Measurements from ENCODE around the gene PRR12.

PRR12 gene

DNA sequence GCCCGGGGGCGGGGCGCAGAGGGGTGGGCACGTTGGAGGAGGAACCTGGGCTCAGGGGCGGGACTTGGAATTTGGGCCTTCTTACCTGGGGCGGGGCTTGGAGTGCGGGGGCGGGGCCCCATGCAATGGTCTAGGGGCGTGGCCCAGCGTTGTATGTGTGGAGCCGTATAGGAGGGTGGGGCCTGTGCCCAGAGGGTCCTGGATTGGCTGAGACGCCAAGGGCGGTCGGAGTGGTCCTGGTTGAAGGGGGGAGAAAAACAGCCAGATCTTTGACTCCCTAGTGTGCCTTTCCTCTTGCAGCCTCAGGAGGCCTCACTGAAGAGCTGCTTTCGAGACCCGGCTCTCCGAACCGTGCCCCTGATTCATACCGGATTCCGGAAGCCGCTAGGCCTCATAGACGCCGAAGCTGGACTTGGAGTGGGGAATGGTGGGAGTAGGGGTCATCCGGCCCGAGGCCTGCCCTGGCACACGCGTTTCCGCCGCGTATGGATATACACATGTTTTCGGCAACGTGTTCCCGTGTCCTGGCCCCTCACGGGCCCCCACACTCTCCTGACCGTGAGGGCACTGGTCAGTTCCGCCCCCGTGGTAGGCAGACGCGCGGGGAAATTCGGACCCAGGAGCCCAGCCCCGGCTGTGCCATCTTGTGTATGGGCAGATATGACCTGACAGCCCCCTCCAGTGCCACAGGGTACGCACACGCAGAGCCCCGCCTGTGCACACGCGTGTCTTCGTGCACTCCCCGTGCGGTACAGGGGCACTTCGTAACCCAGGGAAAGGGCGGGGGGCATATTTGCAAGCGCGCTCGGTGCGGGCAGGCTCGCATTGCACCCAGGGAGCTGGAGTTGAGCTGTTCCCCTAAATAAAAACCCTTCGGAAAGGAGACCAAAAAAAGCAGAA, 661 bp upstream of the PRR12 start:
- in situ Hi-C loops (cut with MboI; ENCODE audit: low sequenced_read_pairs), result no loop called here

- in situ Hi-C loops (cut with MboI; ENCODE audit: low sequenced_read_pairs), result no loop called here
These were observed 926 bp downstream of the PRR12 start for GRCh38 chr19:49591731-49592485.

DNA sequence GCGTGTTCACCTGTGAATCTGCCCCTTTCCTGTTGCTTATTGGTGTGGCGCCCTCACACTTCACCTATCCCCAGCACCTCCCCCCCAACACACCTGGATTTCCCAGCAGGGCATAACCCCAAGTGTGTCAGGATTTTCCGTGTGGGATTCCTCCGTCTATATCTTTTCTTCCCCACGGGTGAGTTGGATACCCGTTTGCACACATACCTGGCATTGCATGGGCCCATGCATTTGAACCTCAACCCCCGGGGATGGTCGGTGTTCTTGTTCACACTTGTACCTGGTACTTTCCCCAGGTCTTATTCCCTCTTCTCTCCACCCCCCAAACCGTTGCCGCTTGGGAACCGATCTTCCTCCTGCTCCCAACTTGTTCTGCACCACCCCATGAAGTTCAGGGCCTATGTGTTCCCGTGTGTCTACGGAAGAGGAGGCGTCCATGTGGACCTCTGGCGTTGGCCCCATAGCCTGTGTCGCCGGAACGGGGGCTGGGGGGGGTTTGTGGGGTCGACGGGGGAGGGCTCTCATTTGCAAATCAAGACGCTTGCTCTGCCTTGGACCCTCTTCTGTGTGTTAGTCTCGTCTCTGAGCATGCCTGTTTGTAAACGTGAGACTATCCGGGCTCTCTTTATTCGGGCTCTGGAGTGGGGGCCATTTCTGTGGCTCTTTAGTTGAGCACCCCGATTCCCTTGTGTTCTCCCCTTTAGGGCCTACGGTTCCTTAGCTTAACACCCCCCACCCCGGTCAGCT, 1.7 kb downstream of the PRR12 start:
- in situ Hi-C loops (cut with MboI; ENCODE audit: low sequenced_read_pairs), result no loop called here

- in situ Hi-C loops (cut with MboI; ENCODE audit: low sequenced_read_pairs), result no loop called here
These were observed 2.5 kb downstream of the PRR12 start for GRCh38 chr19:49593233-49594113.

GRCh38 chr19:49594157-49594992, 3.4 kb downstream of the PRR12 start:
- in situ Hi-C loops (cut with MboI; ENCODE audit: low sequenced_read_pairs), result no loop called here

DNA sequence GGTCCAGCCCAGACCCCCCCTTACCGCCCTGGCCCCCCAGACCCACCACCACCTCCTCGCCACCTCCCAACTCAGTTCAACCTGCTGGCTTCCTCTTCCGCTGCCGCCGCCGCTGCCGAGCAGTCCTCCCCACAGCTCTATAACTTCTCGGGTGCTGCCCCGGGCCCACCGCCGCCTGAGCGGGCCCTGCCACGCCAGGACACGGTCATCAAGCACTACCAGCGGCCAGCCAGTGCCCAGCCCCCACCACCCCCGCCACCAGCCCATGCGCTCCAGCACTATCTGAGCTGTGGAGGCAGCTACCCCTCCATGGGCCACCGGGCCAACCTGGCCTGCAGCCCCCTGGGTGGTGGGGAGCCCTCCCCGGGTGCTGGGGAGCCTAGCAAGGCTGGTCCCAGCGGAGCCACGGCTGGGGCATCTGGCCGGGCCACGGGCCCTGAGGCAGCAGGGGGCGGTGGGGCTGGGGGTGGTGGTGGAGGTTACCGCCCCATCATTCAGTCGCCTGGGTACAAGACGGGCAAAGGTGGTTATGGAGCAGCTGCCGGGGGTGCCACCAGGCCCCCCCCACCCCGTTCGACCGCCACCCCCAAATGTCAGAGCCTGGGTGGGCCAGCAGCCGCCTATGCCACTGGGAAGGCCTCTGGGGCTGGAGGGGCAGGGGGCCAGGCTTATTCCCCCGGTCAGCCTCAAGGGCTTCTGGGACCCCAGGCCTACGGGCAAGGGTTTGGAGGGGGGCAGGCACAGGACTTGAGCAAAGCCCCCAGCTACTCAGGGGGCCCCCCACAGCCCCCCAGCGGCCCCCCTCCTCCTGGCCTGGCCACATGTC, 4.2 kb downstream of the PRR12 start:
- in situ Hi-C loops (cut with MboI; ENCODE audit: low sequenced_read_pairs), result no loop called here

DNA sequence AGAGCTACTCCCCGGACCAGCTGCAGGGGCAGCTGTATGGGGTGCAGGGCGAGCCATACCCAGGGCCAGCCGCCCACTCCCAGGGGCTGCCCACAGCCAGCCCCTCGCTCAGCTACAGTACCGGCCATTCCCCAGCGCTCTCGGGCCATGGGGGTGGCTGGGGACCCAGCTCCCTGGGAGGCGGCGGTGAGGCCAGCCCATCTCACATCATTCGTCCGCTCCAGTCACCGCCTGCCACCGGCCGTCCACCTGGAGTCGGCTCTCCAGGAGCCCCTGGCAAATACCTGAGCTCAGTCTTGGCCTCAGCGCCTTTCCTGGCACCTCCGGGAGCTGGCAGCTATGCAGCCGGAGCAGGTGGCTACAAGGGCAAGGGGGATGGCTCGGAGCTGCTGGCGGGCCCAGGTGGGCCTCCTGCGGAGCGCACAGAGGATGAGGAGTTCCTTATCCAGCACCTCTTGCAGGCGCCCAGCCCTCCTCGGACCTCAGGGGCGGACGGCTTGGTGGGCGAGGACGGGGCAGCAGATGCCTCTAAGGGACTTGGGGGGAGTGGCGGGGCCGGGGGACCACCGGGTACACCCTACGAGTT, 4.9 kb downstream of the PRR12 start:
- in situ Hi-C loops (cut with MboI; ENCODE audit: low sequenced_read_pairs), result no loop called here

DNA sequence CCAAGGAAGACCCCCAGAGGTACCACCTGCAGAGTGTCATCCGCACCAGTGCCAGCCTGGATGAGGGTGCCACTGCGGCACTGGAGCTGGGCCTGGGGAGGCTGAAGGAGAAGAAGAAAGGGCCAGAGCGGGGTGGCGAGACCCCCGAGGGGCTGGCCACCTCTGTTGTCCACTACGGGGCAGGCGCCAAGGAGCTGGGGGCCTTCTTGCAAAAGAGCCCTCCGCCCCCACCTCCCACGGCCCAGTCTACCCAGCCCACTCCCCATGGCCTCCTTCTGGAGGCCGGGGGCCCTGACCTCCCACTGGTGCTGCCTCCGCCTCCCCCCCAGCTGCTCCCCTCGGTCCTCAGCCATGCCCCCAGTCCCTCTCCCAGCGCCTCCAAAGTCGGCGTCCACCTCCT, 5.4 kb downstream of the PRR12 start:
- in situ Hi-C loops (cut with MboI; ENCODE audit: low sequenced_read_pairs), result no loop called here

DNA sequence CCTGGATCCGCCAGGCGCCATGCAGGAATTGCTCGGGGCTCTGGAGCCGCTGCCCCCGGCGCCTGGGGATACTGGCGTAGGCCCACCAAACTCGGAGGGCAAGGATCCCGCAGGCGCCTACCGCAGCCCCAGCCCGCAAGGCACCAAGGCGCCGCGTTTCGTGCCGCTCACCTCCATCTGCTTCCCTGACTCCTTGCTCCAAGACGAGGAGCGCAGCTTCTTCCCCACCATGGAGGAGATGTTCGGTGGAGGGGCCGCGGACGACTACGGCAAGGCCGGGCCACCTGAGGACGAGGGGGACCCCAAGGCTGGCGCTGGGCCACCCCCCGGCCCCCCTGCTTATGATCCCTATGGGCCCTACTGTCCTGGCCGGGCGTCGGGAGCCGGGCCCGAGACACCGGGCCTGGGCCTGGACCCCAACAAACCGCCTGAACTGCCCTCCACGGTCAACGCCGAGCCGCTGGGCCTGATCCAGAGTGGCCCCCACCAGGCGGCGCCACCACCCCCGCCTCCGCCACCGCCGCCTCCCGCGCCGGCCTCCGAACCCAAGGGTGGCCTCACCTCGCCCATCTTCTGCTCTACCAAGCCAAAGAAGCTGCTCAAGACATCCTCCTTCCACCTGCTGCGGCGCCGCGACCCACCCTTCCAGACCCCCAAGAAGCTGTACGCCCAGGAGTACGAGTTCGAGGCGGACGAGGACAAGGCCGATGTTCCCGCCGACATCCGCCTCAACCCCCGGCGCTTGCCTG, 6.1 kb downstream of the PRR12 start:
- in situ Hi-C loops (cut with MboI; ENCODE audit: low sequenced_read_pairs), result no loop called here

- in situ Hi-C loops (cut with MboI; ENCODE audit: low sequenced_read_pairs), result no loop called here
These were observed 6.7 kb downstream of the PRR12 start for GRCh38 chr19:49597703-49597974.

- in situ Hi-C loops (cut with MboI; ENCODE audit: low sequenced_read_pairs), result no loop called here
These were observed 8.7 kb downstream of the PRR12 start for GRCh38 chr19:49599378-49600295.

GRCh38 chr19:49601482-49602038, 10.6 kb downstream of the PRR12 start:
- in situ Hi-C loops (cut with MboI; ENCODE audit: low sequenced_read_pairs), result no loop called here

DNA sequence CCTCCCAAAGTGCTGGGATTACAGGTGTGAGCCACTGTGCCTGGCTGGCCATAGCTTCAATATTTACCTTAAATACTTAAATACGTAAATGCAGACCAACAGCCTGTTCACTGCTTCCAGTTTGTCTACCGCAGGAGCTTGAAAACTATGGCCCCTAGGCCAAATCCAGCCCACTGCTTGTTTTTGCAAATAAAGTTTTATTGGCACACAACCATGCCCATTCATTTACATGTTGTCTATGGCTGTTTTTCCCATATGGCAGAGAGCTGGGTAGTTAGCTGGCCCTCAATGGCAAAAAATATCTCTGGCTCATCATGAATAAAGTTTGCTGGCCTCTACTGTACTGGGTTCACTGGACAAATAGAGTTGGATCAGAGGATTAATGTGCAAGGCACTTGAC, 11.8 kb downstream of the PRR12 start:
- in situ Hi-C loops (cut with MboI; ENCODE audit: low sequenced_read_pairs), result no loop called here

GRCh38 chr19:49605605-49606004, 14.6 kb downstream of the PRR12 start:
- in situ Hi-C loops (cut with MboI; ENCODE audit: low sequenced_read_pairs), result no loop called here

- in situ Hi-C loops (cut with MboI; ENCODE audit: low sequenced_read_pairs), result no loop called here
These were observed 18.6 kb downstream of the PRR12 start for GRCh38 chr19:49609499-49610092.

DNA sequence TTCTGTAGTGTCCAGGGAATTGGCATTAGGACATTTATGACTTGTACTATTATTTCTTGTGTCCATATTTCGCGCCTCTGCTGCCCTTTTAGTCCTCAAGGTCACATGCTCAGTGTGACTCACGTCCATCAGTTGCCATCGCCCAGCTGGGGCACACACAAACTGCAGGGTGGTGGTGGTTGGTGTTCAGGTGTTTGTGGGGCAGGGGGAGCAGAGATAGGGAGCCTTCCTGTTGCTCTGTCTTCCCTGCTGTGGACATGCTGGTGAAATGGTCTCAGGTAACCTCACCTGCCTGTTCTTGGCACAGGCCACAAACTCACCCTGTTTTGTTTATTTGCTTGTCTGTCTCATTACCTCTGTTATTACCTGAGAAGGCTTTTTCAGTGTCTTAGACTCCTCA, 22.4 kb downstream of the PRR12 start:
- in situ Hi-C loops (cut with MboI; ENCODE audit: low sequenced_read_pairs), result no loop called here
